ENCODE results near the gene RTRAF.
A peak's percentile ranks its signal among the peaks of the same experiment; 100 is the strongest.

RTRAF gene

DNA sequence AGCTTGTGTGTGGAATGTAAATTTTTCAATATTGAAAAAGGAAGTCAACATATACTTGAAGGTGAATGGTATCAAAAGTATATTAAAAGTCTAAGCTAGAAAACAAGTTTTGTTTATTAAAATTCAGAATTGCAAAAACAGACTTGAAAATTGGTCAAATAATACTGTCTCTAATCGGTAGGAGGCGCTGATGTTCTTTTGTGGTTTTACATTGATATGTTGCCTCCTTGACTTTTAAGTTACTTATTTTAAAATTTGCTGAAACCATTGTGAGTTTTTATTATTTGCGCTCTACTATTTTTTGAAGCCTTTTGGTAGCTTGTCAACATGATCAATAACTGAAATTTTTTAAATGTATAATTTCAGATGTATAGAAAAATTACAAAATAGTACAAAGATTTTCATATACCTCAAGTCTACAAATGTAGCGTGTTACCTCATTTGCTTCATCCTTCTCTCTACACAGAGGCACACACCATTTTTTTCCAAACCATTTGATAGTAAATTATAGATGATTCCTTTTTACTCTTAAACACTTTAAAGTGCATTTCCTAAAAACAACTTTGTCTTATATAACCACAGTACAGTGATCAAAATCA lies 6.9 kb downstream of the RTRAF start:
- peak; percentile 54 for DNase-seq

GRCh38 chr14:51998348-51998747 lies 9.0 kb downstream of the RTRAF start:
- no peak for DNase-seq

GRCh38 chr14:51999084-51999483 lies 9.7 kb downstream of the RTRAF start:
- peak; percentile 91 for DNase-seq

DNA sequence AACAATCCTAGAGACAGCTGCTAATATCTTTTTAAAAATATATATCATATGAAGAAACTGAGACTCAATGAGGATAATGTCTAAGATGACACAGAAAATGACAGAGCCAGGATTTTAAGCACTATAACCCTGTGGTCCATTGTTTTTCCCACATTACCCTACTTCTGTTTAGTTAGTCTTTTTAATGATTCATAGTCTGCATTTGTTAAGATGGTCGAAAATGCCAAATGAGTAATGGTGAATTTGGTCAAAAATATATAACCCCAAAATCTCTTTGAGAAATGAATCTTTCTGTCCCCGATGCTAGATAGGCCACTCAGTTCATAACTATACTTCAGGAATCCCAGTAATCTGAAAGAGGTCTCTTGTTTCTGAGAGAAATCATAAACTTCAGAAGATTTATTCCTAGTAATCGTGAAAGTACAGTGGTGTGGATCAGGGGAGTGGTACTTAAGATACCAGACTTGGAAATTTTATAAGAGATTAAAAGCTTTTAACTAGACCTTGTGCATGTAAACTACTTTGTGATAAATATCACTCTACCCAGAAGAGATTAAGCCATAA lies 10.8 kb downstream of the RTRAF start:
- peak; percentile 59 for DNase-seq

DNA sequence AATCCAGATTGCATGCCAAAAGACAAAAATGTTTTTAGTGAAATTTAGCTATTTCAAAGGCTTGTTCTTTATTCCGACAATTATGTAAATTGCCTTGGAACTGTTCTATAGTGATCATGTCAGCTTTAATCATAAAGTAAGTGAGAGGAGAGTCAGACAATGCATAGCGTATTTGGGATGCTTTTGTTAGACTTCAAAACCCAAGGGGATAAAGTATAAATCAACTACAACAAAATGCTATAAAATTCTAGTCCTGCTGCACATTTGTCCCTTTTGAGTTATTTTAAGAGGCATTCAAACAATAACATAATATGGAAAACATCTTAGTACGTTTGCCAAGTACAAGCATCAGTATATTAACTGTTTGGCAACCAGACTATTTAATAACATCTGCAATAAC lies 11.3 kb downstream of the RTRAF start:
- peak; percentile 41 for DNase-seq

GRCh38 chr14:52002542-52002941 lies 13.2 kb downstream of the RTRAF start:
- DNase-seq, result no peak

DNA sequence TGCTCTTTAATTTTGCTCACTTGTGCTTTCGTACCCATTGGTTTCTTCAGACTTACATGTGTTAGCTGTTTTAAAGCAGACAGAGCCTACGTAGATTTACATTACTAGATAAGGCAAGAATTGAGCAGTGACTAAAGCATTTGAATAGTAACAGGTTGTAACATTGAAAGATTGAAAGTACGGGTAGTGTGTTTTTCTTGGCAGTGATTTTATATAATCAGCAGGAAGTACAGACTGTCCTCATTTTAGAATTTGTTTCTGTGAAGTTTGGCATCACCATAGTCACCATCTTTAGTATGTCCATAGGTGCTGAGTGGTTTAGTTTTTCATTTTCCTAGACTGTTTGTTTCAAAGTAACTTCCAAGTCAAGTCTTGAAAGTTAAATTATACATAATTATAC lies 14.0 kb downstream of the RTRAF start:
- DNase-seq, result no peak

GRCh38 chr14:52005625-52006024 lies 16.3 kb downstream of the RTRAF start:
- DNase-seq, result no peak

GRCh38 chr14:52006361-52006760 lies 17.0 kb downstream of the RTRAF start:
- DNase-seq, result no peak

GRCh38 chr14:52007211-52007610 lies 17.9 kb downstream of the RTRAF start:
- no peak for DNase-seq

DNA sequence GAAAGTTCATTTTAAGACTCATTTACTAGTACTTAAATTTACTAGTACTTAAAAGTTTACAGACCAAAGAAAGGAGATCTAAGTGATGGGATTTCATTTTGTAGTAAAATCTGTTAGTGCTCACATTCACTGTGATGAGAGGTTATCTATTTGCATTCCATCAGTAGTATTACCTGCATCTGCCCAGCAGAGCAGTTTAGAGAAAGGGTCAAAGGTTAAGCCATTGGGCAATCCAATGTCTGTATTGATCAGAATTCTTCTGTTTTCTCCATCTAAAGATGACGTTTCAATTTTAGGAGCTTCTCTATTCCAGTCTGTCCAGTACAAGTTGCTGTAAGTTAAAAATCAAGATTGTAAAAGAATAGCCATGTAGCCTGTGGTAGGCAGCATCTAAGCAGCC lies 18.3 kb downstream of the RTRAF start:
- no peak for DNase-seq

GRCh38 chr14:52008136-52008535 lies 18.8 kb downstream of the RTRAF start:
- no peak for DNase-seq

DNA sequence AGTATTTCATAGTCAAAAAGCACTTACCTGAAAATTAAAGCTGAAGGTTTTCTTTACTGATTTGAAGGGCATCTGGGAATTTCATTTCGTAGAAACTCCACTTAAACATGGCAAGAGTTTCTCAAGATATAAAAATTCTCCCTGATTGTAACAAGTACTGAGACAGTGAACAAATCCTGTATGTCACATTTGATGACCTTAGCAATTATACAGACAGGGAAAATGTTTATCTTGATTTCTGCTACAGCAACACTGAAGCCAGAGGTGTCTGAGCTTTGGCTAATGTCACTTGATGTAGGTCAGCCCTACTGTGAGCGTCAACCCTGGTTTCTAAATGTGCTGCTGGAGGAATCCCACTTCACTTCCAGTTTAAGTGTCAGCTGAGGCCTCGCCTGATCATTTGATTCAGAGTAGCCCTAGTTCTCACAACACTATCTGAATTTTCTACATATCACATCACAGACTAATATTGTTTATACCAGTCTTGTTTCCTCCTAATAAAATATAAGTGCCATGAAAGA lies 20.9 kb downstream of the RTRAF start:
- no peak for DNase-seq

- DNase-seq, result no peak
Measured at GRCh38 chr14:52011523-52011922, 22.2 kb downstream of the RTRAF start.

- DNase-seq, result peak; percentile 61
Measured at GRCh38 chr14:52012635-52013034, 23.3 kb downstream of the RTRAF start.

DNA sequence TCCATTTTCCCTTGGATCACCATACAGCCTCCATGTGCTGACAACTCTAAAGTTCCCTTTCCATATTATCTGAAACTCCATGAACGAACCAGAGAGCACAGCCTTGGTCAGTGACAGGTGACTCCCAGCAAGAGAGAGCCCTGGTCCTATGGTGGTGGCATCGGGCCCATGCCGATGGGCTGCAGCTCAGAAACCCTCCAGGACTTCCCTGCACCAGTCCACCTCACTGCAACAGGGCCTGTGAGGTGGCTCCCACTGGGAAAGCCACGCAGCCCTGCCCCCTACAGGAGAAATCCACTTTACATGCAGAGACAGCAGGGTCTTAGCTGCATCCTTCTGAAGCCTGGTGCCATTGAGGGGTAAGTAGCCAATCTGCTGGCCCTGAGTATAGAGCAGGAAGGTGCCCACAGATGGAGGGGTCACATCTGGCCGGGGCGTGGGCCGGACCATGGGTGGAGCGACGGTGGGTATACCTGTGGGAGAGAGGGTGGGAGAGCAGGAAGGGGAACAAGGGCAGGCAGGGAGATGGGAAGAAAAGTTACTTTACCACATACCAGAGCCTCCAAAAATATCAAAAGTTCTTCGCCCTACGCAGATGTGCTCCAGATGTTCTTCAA lies 24.7 kb downstream of the RTRAF start:
- no peak for DNase-seq

DNA sequence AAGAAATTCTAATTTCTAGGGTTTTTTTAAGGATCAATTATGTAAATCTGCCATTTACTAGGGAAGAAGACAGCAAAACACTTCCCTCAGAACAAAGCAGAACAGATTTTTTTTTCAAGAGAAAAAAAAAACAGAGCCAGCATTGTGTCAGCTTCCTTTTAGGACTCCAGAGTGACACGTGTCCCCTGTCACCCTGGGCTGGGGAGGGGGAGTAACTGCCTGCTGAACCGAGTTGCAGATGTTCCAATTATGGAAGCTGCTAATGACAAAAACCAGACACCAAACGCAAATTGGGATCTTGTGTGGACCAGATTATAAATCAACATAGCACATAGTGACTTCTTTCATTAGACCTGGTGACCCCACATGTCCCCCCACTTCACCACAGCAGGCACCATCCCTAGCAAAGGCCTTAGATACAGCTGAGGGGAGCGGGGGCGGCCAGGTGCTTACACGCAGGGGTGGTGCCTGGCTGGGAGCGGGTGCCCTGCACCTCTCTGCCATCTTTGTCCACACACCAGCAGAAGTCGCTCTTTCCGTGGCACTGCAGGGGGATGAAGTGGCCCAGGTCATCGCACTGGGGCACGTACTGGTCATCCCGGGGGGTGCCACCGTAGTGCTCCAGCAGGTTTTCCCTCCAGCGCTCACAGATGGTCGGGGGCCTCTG lies 25.4 kb downstream of the RTRAF start:
- DNase-seq, result no peak

DNA sequence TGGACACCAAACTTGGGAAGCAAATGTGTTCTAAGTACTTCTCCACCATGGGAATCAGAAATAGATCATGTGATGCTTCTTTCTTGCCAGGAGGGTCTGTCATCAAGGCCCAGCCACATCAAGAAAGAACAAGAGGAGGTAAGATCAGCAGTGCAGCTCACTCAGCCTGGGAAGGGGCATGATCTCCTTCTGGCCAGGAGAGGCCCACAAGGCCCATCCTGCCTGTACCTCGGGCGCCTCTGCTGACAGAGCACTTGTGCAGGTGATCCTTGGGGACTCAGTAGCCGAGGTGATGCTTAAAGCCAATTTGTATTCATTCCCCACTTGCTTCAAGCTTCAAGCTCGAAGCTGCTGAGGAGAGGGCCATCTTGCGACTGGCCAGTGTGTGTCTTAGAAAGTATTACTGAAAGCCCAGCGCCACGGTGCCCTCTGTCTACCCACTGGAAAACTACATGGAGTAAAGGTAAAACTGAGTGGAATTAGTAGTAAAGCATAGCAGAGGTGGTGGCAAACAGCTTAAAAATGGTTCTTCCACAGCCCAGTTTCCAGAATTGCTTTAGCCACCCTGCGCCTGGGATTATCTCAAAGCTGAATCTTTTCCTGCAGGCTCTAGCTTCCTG lies 26.2 kb downstream of the RTRAF start:
- DNase-seq, result no peak

- no peak for DNase-seq
Measured at GRCh38 chr14:52018252-52018651, 28.9 kb downstream of the RTRAF start.

DNA sequence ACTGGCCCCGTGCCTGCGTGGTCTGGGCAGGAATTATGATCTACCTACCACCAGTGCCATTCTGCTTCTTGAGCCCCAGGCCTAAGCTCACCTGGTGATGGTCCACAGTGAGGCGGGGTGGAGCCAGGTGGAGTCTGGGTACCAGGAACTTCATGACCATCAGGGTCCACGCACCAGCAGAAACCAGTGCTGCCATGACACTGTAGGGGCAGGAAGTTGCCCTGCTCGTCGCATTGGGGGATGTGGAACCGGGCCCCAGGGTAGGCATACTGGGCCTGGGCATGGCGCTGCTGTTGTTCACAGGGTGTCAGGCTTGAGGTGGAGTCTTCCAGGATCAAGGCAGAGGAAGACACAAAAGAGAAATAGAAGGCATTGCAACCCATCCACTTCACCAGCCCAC lies 29.6 kb downstream of the RTRAF start:
- no peak for DNase-seq

DNA sequence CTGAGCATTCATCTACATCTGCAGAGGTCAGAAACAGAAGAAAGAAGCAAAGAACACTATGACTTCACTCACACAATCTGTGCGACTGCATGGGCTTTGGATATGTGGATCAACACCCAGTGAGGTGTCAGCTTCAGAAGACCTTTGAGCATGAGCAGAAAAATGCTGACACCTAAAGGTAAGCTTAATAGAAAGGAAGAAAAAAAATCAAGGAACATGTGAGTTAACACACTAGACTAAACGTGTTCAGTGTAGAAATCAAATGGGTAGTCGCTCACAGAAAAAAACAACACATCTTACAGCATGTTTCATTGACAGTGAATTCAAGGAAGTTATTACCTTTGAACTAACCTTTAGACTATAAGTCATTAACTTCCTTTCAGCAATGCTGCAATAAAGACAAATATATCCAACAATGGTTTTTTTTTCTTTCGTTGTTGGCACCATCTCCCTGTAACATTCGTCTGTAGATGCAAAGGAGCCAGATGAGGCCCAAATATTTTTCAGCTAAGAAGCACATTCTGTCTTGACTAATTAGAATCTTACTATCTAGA lies 30.9 kb downstream of the RTRAF start:
- DNase-seq, result no peak

DNA sequence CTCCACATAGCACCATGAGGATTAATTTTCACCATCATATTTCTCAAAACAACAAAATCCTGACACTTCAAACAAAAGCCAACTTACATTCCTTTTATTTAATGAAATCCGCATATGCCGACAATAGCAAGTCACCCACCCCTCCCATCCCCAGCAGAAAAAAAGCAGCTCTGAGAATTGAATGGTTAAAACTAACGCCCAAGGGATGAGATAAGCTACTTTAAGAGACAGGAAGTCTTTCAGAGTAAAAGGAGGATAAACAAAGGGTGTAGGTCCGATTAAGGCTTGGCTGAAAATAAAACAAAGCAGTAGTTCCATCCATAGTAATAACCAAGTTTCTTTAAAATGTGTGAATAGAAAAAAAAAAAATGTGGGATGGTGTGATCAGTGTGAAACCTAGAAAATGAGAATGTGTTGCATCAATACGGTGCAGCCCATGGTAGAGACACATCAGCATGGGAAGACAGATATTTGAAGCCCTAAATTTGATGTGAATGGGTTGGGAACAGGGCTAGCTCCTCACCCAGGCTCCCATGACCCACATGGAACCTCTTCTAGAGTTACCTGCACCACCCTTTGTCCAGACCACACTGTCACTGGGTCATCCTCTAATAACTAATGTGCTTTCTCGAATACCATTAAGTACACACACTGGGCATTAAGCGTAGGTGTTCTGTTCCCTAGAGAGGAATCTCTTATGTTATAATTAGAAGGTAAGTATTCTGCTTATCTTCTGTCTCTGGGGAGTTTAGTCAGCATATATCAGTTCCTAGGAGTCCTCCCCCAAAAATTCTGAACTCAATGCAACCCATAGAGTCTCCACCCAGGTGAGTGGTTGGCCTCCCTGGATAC lies 31.7 kb downstream of the RTRAF start:
- DNase-seq, result peak; percentile 43

All from fibroblast of skin of scalp (primary cell).